Ishikawa (cell line): ENCODE results near the gene CTNNA1.

Experiments
- CEBPB ChIP-seq: IDR thresholded peaks from 2 replicates; pipeline ENCODE4 v1.6.1; 2012
- CREB1 ChIP-seq: IDR thresholded peaks from 2 replicates; pipeline ENCODE4 v1.6.1; 2012; ENCODE audit warnings: low read depth
- EGR1 ChIP-seq: IDR thresholded peaks from 2 replicates; pipeline ENCODE4 v1.6.1; 2012
- EP300 ChIP-seq: IDR thresholded peaks from 2 replicates; pipeline ENCODE4 v1.6.1; 2012; ENCODE audit warnings: borderline replicate concordance
- FOXM1 ChIP-seq: IDR thresholded peaks from 2 replicates; pipeline ENCODE4 v1.6.1; 2012; ENCODE audit warnings: low read depth, borderline replicate concordance
- MAX ChIP-seq: IDR thresholded peaks from 2 replicates; pipeline ENCODE4 v1.6.1; 2012
- NFIC ChIP-seq: IDR thresholded peaks from 2 replicates; pipeline ENCODE4 v1.6.1; 2012
- RAD21 ChIP-seq: IDR thresholded peaks from 2 replicates; pipeline ENCODE4 v1.6.1; 2012; ENCODE audit warnings: low read depth
- REST ChIP-seq: IDR thresholded peaks from 2 replicates; pipeline ENCODE4 v1.6.1; 2012; ENCODE audit warnings: low read depth, mild to moderate bottlenecking
- TAF1 ChIP-seq: IDR thresholded peaks from 2 replicates; pipeline ENCODE4 v1.6.1; 2012; ENCODE audit warnings: low read depth, mild to moderate bottlenecking
- TCF12 ChIP-seq: IDR thresholded peaks from 2 replicates; pipeline ENCODE4 v1.6.1; 2012; ENCODE audit warnings: low read depth
- TEAD4 ChIP-seq: IDR thresholded peaks from 2 replicates; pipeline ENCODE4 v1.6.1; 2012
- USF1 ChIP-seq: IDR thresholded peaks from 2 replicates; pipeline ENCODE4 v1.6.1; 2012
- YY1 ChIP-seq: IDR thresholded peaks from 2 replicates; pipeline ENCODE4 v1.6.1; 2012; ENCODE audit warnings: low read depth
- ZBTB7A ChIP-seq: IDR thresholded peaks from 2 replicates; pipeline ENCODE4 v1.6.1; 2012; ENCODE audit warnings: low read depth

The CTNNA1 gene

GRCh38 chr5:138757061-138757776, 4.0 kb downstream of the CTNNA1 start:
- no peak for TF ChIP-seq USF1
- TF ChIP-seq EGR1: no peak
- TF ChIP-seq MAX: no peak
- no peak for TF ChIP-seq CEBPB
- TF ChIP-seq ZBTB7A: no peak
- TF ChIP-seq FOXM1: no peak
- no peak for TF ChIP-seq EP300
- no peak for TF ChIP-seq TAF1
- no peak for TF ChIP-seq CREB1
- TF ChIP-seq TCF12: no peak

- TF ChIP-seq YY1: no peak
- no peak for TF ChIP-seq USF1
- TF ChIP-seq TAF1: no peak
- TF ChIP-seq FOXM1: no peak
- TF ChIP-seq MAX: no peak
- TF ChIP-seq EGR1: no peak
- no peak for TF ChIP-seq TEAD4
- TF ChIP-seq EP300: no peak
- no peak for TF ChIP-seq NFIC
- TF ChIP-seq RAD21: no peak
These were observed 7.4 kb downstream of the CTNNA1 start for GRCh38 chr5:138760448-138761110.

- TF ChIP-seq FOXM1 (no peak), RAD21 (no peak), USF1 (no peak), REST (no peak), CEBPB (no peak), MAX (no peak), ZBTB7A (no peak), TCF12 (no peak), TEAD4 (no peak), YY1 (no peak), TAF1 (no peak), CREB1 (no peak), EGR1 (no peak), NFIC (no peak), EP300 (no peak)
These were observed 8.9 kb downstream of the CTNNA1 start for GRCh38 chr5:138762110-138762509.

- TF ChIP-seq RAD21: no peak
- TF ChIP-seq TEAD4: no peak
- TF ChIP-seq YY1: no peak
- no peak for TF ChIP-seq REST
- TF ChIP-seq ZBTB7A: no peak
- no peak for TF ChIP-seq CREB1
- TF ChIP-seq TCF12: no peak
- TF ChIP-seq EGR1: no peak
- no peak for TF ChIP-seq EP300
These were observed 10.0 kb downstream of the CTNNA1 start for GRCh38 chr5:138763037-138763778.
